H1 (cell line): ENCODE results near the gene SULT2B1. TPM values are rescaled to one million over a fixed set of nuclear protein-coding genes. Genes with fewer than 3 reads are reported as not detected.

ENCODE experiments used
- BACH1 ChIP-seq: IDR thresholded peaks from 2 replicates; pipeline ENCODE4 v1.6.1; 2012; ENCODE audit warnings: low read length, improper control_type of control experiment
- CHD2 ChIP-seq: IDR thresholded peaks from 2 replicates; pipeline ENCODE4 v1.6.1; 2012; ENCODE audit warnings: low read length, improper control_type of control experiment
- CTBP2 ChIP-seq: IDR thresholded peaks from 2 replicates; pipeline ENCODE4 v1.7.0; 2011; ENCODE audit warnings: borderline replicate concordance, mild to moderate bottlenecking, moderate library complexity, mixed read lengths, low read length; ENCODE audit not compliant: insufficient read depth, insufficient read length
- EGR1 ChIP-seq: IDR thresholded peaks from 2 replicates; pipeline ENCODE4 v1.6.1; 2011; ENCODE audit warnings: low read depth, low read length, borderline replicate concordance
- EP300 ChIP-seq, 2 experiments: IDR thresholded peaks; 1 replicate in 1 of 2; 2 replicates in 1 of 2; pipeline ENCODE4 v1.6.1; 2011 to 2012; ENCODE audit warnings: low read depth in 2 of 2, low read length in 2 of 2, mild to moderate bottlenecking in 2 of 2, borderline replicate concordance in 1 of 2, inconsistent platforms in 1 of 2, moderate library complexity in 1 of 2
- GTF2F1 ChIP-seq: IDR thresholded peaks from 2 replicates; pipeline ENCODE4 v1.6.1; 2012; ENCODE audit warnings: low read depth, low read length, improper control_type of control experiment, borderline replicate concordance
- HDAC2 ChIP-seq, 2 experiments: fragments of 300-600 bp in 1 of 2; sonication (generic) in 1 of 2; IDR thresholded peaks; 2 replicates each; pipeline ENCODE4 v1.6.1; 2011 to 2012; ENCODE audit warnings: low read depth in 2 of 2, low read length in 2 of 2, mild to moderate bottlenecking in 2 of 2, moderate library complexity in 2 of 2, borderline replicate concordance in 1 of 2, inconsistent platforms in 1 of 2
- KDM1A ChIP-seq: fragments of 200-600, 300-600 bp; sonication (generic); IDR thresholded peaks from 2 replicates; pipeline ENCODE4 v1.7.1; 2016; ENCODE audit warnings: mild to moderate bottlenecking, low read length, borderline replicate concordance
- KDM4A ChIP-seq: IDR thresholded peaks from one replicate; pipeline ENCODE4 v1.7.1; 2012; ENCODE audit warnings: low read depth, mild to moderate bottlenecking, moderate library complexity, low read length, inconsistent platforms; ENCODE audit not compliant: severe bottlenecking
- MAFK ChIP-seq: IDR thresholded peaks from 2 replicates; pipeline ENCODE4 v1.6.1; 2012; ENCODE audit warnings: low read depth, mild to moderate bottlenecking, improper control_type of control experiment, low read length
- POLR2A ChIP-seq, 2 experiments: IDR thresholded peaks; 1 replicate in 1 of 2; 2 replicates in 1 of 2; pipeline ENCODE4 v1.6.1; 2011; ENCODE audit warnings: low read depth in 2 of 2, low read length in 2 of 2, mild to moderate bottlenecking in 2 of 2; ENCODE audit errors: control extremely low read depth in 1 of 2
- RAD21 ChIP-seq, 2 experiments: IDR thresholded peaks in 1 of 2; conservative IDR thresholded peaks in 1 of 2; 2 replicates each; pipeline ENCODE4 v1.6.1; 2011; ENCODE audit warnings: low read depth in 2 of 2, low read length in 2 of 2, improper control_type of control experiment in 1 of 2, inconsistent platforms in 1 of 2, mild to moderate bottlenecking in 1 of 2, moderate library complexity in 1 of 2
- SAP30 ChIP-seq: fragments of 300-600 bp; sonication (generic); IDR thresholded peaks from 2 replicates; pipeline ENCODE4 v1.7.1; 2012; ENCODE audit warnings: low read length, moderate library complexity, mild to moderate bottlenecking, inconsistent platforms; ENCODE audit not compliant: insufficient read depth, insufficient replicate concordance
- SIN3A ChIP-seq, 2 experiments: IDR thresholded peaks in 1 of 2; conservative IDR thresholded peaks in 1 of 2; 2 replicates each; pipeline ENCODE4 v1.6.1; 2011 to 2012; ENCODE audit warnings: low read length in 2 of 2, improper control_type of control experiment in 1 of 2, low read depth in 1 of 2, mild to moderate bottlenecking in 1 of 2
- SP4 ChIP-seq: IDR thresholded peaks from 2 replicates; pipeline ENCODE4 v1.6.1; 2012; ENCODE audit warnings: low read length, inconsistent platforms
- TAF1 ChIP-seq: IDR thresholded peaks from 2 replicates; pipeline ENCODE4 v1.6.1; 2011; ENCODE audit warnings: mild to moderate bottlenecking, low read depth, low read length
- TBP ChIP-seq: IDR thresholded peaks from 2 replicates; pipeline ENCODE4 v1.6.1; 2011; ENCODE audit warnings: low read depth, low read length, improper control_type of control experiment
- polyA plus RNA-seq, 7 experiments: library from polyadenylated mRNA; depleted of rRNA in 3 of 7; stranded (reverse) in 5 of 7; unstranded in 2 of 7; fragments of >200 nt in 5 of 7; fragments of 200-250 nt in 2 of 7; gene quantifications; 1 replicate in 5 of 7; 2 replicates in 1 of 7; 4 replicates in 1 of 7; pipeline versions ENCODE4 v1.2.1 to v1.2.3, GENCODE V29; 2011 to 2013; ENCODE audit warnings: missing spikeins in 2 of 7, mixed read lengths in 2 of 7
- total RNA-seq: library from RNA; stranded (reverse); fragmentation: NEBNext Ultra II Directional; extraction: Animal tissue kit (Norgen Biotek cat#: 25700); gene quantifications from 2 replicates; pipeline ENCODE4 v1.2.1, GENCODE V29; 2021
- TF ChIP-seq, protein P1 (sequence below), 3 experiments: IDR thresholded peaks; 1 replicate in 2 of 3; 2 replicates in 1 of 3; pipeline versions ENCODE4 v1.5.1 to v1.6.1; 2011; ENCODE audit warnings: low read length in 3 of 3, mild to moderate bottlenecking in 3 of 3, inconsistent platforms in 2 of 3, low read depth in 1 of 3, moderate library complexity in 1 of 3; ENCODE audit not compliant: insufficient read depth in 1 of 3; ENCODE audit errors: control extremely low read depth in 1 of 3
- TF ChIP-seq, protein P2 (sequence below): IDR thresholded peaks from 2 replicates; pipeline ENCODE4 v1.6.1; 2012; ENCODE audit warnings: inconsistent platforms

Gene SULT2B1
- total and polyA plus RNA-seq, 2 of the 8 experiments (the other 6 are each of a cell fraction or from before 2014, with no cell fraction given), result 1.5 to 2.6 TPM

DNA sequence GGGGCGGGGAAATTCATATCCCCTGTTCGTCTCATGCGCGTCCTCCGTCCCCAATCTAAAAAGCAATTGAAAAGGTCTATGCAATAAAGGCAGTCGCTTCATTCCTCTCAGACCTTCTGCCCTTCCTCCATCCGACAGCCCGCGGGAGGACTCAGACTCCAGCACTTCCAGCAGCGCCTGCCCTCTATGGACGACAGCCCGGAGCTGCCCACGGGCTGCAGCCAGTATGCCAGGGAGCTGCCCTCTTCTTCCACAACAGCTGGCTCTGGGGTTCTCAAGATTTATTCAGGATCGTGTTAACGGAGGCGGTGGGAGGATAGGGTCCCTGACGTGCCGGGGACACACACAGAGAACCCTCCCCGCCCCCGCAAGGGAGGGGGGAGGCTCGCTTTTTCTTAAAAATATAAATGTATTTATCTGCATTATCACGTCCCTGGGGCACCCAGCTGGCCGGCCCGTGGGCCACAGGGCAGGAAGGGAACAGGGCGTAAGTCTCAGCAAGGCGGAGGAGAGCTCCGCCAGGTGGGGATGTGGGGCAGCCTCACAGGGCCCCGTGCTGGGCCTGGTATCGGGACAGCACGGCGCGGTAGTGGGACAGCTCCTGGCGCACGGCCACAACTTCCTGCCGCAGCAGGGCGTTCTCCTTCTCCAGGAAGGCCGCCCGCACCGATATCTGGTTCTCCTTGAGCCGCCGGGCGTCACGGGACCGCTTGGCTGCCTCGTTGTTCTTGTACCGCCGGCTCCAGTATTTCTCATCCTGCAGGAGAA lies 78.5 kb downstream of the SULT2B1 start (continued):
- TF ChIP-seq, protein P1, sequence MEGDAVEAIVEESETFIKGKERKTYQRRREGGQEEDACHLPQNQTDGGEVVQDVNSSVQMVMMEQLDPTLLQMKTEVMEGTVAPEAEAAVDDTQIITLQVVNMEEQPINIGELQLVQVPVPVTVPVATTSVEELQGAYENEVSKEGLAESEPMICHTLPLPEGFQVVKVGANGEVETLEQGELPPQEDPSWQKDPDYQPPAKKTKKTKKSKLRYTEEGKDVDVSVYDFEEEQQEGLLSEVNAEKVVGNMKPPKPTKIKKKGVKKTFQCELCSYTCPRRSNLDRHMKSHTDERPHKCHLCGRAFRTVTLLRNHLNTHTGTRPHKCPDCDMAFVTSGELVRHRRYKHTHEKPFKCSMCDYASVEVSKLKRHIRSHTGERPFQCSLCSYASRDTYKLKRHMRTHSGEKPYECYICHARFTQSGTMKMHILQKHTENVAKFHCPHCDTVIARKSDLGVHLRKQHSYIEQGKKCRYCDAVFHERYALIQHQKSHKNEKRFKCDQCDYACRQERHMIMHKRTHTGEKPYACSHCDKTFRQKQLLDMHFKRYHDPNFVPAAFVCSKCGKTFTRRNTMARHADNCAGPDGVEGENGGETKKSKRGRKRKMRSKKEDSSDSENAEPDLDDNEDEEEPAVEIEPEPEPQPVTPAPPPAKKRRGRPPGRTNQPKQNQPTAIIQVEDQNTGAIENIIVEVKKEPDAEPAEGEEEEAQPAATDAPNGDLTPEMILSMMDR (IDR thresholded peaks at IDR 0.05; ENCODE audit: control extremely low read depth in 1 of 3, insufficient read depth in 1 of 3, low read depth in 1 of 3, low read length in 3 of 3), result peak in 2 of 3 experiments; percentile 14 to 44; a peak in 2 of 4 replicates
- TF ChIP-seq SP4 (no peak), MAFK (no peak), CTBP2 (no peak), POLR2A (IDR thresholded peaks at IDR 0.05; ENCODE audit: control extremely low read depth in 1 of 2, low read depth in 2 of 2, low read length in 2 of 2) (peak in 1 of 2 experiments; percentile 38; a peak in 2 of 3 replicates), TAF1 (no peak), KDM1A (no peak), TBP (peak; percentile 12; the same call in 1 of the 2 replicates), CHD2 (peak; percentile 16; the same call in 1 of the 2 replicates), BACH1 (peak; percentile 51; the same call in 1 of the 2 replicates), GTF2F1 (no peak), SAP30 (no peak), EP300 (IDR thresholded peaks at IDR 0.05; ENCODE audit: borderline replicate concordance in 1 of 2, low read depth in 2 of 2, low read length in 2 of 2) (0 out of 3 replicates have a peak, but pooled peaks of 1 of the 2 experiments have one; percentile 5), KDM4A (no peak), RAD21 (IDR thresholded peaks at IDR 0.05 in 1 of 2, conservative IDR thresholded peaks at IDR 0.05 in 1 of 2; ENCODE audit: low read depth in 2 of 2, low read length in 2 of 2) (peak; percentile 20 to 27; a peak in 2 of 4 replicates), SIN3A (conservative IDR thresholded peaks at IDR 0.05 in 1 of 2, IDR thresholded peaks at IDR 0.05 in 1 of 2; ENCODE audit: low read depth in 1 of 2, low read length in 2 of 2) (peak in 1 of 2 experiments; percentile 47; a peak in 2 of 4 replicates), HDAC2 (IDR thresholded peaks at IDR 0.05; ENCODE audit: borderline replicate concordance in 1 of 2, low read depth in 2 of 2, low read length in 2 of 2) (no peak), EGR1 (no peak; the same call in 1 of the 2 replicates)
- TF ChIP-seq, protein P2, sequence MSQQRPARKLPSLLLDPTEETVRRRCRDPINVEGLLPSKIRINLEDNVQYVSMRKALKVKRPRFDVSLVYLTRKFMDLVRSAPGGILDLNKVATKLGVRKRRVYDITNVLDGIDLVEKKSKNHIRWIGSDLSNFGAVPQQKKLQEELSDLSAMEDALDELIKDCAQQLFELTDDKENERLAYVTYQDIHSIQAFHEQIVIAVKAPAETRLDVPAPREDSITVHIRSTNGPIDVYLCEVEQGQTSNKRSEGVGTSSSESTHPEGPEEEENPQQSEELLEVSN, result 0 out of 2 replicates have a peak, but pooled peaks have one; percentile 3
